Inflammatory macrophage treated with lipopolysaccharide for 1 hour (primary cell): ENCODE measurements around the gene GRIK2.

ENCODE experiments used
- DNase-seq, 2 donors: peaks; one replicate each; pipeline ENCODE4 v3.0.0-alpha.2; 2020 to 2022

Gene GRIK2

GRCh38 chr6:101921829-101922450, 528.4 kb downstream of the GRIK2 start:
- DNase-seq = no peak

DNA sequence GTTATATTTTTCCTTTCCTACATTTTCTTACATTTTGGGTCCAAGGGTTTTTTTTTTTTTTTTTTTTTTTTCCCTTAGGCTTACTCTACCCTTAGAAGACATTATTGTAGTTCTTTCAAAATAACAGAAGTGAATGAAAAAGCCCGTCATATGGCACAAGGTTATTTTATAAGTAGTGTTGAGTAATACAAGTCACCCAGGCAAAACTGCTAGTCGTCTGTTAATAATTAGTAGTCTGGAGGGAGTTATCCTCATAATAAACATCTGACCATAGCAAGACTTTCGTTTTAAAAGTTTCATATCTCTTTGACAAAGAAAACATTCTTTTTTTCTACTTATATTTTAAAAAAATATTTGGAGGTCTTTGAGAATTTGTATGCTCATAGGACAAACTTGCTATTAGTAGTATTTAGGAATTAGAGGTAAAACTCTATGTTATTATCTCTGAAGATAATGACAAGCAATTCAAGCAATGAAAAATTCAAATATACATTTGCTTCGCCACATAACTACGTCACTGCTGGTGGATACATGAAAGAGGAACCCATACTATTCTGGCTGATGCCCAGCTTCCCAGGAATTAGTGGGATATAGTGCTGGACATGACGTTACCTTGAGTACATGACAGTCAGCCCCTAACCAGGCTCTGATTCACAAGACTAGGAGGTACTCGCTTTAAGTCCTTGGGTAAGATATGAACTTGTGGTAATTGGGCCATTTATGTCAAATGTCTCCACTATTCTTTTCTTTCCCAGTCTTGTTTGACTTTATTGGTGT, 532.8 kb downstream of the GRIK2 start:
- no peak for DNase-seq

DNA sequence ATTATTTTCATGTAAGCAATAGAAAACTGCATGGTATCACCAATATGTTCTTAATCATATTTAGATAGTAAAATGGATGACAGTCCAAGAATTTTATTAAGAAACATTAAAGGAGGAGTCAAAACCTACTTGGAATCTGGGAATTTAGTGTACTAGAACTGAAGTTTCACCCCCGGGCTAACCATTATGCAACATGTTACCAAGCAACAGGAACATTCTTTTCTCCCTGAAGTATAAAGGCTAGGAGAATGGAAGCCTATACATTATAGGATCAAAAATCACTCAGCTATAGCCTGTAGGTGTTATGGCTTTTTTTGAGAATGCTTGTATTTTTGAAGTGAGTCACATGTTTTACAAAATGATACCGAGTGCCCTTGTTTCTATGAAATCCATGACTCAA, 538.3 kb downstream of the GRIK2 start:
- DNase-seq = no peak

GRCh38 chr6:101932704-101933103, 539.2 kb downstream of the GRIK2 start:
- no peak for DNase-seq

DNA sequence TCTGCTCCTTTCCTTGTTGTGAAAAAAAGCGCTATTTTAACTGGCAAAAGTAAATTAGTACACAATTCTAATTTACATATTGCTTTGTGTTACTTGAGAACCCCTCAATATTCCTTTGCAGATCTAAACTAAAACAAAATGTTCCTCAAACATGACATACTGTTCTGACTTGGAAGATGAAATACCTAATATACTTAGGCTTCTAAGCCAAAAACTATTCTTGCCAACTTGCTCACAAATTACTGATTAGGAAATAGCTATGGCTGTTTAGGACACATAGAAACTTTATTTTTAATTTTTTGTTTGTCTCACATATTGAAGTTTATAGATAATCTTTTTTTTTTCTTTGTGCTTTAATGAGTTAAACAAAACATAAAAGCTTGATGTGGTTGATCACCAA, 542.2 kb downstream of the GRIK2 start:
- no peak for DNase-seq

GRCh38 chr6:101936516-101936915, 543.0 kb downstream of the GRIK2 start:
- no peak for DNase-seq

DNA sequence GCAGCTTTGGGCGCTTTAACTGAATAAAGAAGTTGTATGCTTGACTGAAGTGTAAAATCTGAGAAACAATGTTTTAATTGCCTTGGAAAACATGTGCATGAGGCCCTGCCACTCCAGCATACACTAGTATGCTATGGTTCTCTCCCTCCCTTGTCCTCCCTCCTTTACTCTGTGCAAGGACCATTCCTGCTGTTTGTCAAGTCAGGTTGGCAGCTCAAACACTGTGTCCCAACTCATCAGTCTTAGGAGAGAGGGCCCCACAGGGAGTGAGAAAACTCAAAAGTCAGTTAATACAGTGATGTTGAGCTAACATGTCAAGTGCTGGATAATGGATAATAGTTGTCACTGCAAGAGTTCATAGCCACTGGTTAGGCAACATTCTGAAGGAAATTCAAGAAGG, 543.6 kb downstream of the GRIK2 start:
- no peak for DNase-seq

GRCh38 chr6:101940391-101940790, 546.9 kb downstream of the GRIK2 start:
- DNase-seq = no peak

DNA sequence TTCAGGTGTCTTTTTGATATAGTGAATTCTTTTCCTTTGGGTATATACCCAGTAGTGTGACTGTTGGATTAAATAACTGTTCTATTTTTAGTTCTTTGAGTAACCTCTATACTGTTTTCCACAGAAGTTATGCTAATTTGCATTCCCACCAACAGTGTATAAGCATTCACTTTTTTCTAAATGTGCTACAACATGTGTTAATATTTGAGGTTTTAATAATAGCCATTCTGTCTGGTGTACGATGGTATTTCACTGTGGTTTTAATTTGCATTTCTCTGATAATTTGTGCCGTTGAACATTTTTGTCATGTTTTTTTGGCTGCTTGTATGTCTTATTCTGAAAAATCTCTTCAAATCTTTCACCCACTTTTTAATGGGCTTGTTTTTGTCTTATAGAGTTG, 563.5 kb downstream of the GRIK2 start:
- DNase-seq = no peak

DNA sequence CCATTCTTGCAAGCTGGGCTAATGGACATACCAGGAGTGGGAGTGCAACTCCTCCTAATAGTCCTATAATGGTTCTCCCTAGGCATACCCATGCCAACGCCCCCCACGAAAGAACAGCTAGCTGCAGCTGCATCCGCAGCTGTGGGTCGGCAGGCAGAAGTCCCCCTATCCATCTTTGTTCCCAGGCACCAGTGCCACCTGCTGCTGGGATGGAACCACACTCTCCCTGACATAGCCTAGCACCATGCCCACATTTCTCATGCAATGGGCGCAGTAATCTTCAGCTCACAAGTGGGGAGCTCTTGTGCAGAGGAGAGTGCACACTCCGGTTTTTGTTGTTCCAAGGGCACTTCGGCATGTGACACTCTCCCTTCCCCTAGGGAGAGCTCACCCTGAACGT, 567.8 kb downstream of the GRIK2 start:
- DNase-seq = no peak

DNA sequence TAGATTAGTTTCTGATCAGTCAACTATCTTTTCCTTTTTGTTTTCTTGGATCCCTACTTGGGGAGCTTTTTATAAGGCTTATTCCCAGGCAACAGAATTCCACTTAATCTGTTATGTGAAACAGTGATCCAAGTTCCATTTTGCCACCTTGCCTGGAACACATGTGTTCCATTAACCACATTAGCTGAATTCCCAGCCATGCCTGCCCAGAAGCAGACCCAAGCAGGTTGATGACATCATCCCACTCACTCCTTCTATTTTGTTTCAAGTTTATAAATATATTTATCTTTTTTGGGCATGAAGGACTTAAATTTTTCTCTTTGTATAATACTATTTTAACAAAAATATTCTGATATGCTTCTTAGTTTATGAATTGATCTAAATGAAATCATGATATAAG, 587.4 kb downstream of the GRIK2 start:
- DNase-seq = no peak

GRCh38 chr6:101986476-101986875, 593.0 kb downstream of the GRIK2 start:
- DNase-seq = no peak

GRCh38 chr6:101992286-101992685, 598.8 kb downstream of the GRIK2 start:
- no peak for DNase-seq

DNA sequence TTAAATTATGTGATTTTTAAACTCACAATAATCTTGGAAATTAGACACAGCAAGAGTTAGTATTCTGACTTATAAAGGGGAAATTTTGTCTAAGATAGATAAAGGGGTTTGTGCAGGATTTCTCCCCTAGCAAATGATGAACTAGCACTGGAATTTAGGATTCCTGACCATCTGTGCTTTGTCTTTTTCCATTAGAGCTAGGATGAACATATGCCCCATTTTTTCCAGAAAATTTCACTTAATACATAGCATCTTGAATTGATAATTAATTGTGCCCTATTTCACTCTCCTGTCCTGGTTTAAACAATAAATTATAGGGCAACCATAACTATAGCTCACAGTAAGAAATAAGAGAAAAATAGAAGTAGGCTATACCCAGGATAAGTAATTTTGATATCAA, 601.0 kb downstream of the GRIK2 start:
- no peak for DNase-seq

GRCh38 chr6:102015431-102015830, 621.9 kb downstream of the GRIK2 start:
- DNase-seq = no peak

GRCh38 chr6:102022281-102022680, 628.8 kb downstream of the GRIK2 start:
- DNase-seq = no peak

DNA sequence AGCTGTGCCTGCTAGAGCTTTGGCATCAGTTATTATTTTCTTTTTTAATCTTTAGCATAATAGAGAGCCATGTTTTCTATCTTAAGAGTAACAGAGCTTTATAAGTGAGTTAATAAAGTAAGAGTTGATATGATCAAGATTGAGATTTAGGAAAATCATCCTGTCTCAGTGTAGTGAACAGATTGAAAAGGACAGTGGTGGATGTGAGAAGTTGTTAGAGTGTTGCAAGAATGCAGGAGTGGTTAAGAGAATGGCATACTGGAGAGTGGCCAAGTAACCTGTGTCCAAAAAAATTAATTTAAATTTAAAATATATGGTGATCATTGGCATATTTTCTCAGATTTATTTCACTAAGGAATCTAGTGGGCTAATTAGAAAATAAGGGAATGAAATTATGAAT, 629.3 kb downstream of the GRIK2 start:
- DNase-seq = no peak

DNA sequence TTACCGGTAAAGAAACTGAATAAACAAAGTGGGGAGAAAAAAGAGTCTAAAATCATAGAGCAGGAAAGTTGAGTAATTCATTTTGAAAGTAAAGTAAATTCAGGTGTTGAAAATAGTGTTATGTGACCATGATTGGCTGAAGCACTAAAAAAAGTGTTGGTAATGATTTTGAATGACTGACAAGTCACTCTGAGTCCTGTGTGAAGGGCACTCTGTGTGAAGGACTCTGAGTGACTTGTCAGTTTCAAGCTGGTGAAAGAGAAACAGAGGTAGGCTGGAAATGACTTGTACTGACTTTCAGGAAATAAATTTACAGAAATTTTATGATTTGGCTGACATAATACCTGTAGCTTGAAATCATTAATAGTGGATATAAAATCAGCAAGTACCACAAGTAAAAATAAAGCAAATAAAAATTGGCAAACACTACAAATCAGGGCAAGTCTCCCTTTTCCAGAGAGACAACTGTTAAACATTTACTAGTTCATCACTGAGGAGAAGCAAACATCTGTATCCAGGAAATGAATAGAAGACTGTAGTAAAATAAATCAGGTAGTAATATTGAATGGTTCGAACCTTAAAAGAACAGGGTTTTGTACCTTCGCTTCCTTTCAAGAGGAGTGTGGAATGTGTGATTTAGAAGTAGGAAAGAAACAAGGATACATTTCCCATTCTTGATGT, 630.6 kb downstream of the GRIK2 start:
- DNase-seq = no peak

DNA sequence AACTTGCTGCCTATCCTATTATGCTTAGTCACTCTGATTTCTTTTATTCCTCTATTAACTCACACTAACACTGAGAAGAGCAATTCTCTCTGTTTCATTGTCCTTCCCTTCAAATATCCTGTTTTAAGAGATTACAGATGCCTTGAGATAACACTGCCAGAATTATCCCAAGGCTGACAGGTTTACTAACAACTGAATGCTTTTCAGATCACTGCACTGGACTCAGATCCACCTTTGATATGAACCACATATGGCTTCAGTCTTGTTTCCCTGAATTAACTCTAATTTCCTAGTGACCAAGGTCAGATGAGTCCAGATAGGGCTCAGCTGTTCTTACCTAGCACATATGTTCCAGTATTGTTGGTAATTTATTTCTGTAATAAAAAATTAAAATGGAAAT, 633.1 kb downstream of the GRIK2 start:
- no peak for DNase-seq

GRCh38 chr6:102028176-102028575, 634.7 kb downstream of the GRIK2 start:
- DNase-seq = no peak

DNA sequence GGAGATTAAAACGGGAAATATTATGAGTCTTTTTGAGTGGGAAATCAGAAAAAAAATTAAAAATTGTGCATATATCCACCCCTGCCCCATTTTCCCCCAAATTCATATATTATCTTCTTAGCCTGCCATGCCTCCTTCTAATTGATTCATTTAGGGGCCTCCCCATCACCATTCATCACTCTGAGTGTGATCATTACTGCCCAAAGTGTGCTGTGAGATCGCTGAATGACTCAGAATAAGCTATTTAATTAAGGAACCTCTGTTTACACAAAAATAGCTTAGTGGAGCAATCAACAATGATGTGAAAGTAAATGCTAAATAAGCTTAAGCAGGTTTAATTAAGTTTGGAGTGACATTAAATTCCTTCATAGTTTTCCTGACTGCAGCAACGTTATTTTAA, 645.5 kb downstream of the GRIK2 start:
- DNase-seq = no peak

DNA sequence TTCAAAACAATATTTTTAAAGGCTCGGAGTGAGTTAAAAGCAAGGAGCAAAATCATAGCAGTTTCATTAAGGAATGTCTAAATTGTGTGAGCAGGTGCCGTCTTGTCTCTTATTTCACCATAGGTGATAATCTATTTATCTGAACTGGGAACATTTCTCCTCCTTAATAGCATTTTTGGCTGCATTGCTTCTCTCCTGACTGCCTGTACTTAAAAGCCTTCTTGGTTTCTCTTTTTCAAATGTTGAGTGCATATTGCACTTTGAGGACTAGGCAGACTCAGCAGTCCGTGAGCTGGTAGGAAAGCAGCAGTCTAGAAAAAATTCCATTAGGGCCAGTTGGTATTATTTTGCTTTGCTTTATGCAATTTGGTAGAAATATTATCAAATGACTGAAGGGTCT, 645.9 kb downstream of the GRIK2 start:
- no peak for DNase-seq

- no peak for DNase-seq
These were observed 657.5 kb downstream of the GRIK2 start for GRCh38 chr6:102051001-102051400.

GRCh38 chr6:102051720-102052119, 658.2 kb downstream of the GRIK2 start:
- DNase-seq = no peak
